Smooth muscle cell (in vitro differentiated cells): ENCODE results near the gene OR10G3. TPM values are rescaled to one million over a fixed set of nuclear protein-coding genes. Genes with fewer than 3 reads are reported as not detected.
"Not testable (repeated sequence)": the region's sequence is repeated elsewhere in the genome, so short reads cannot be mapped to it uniquely, and the experiment has no call there.

Experiments used
- DNase-seq: peaks from one replicate; lab custom pipeline; 2025; ENCODE audit not compliant: unreplicated experiment; lab: John Stamatoyannopoulos, UW
- H2AFZ ChIP-seq: fragments of 200-600 bp; sonication (generic); 2 replicates; pipeline ENCODE4 v1.6.0; 2016; ENCODE audit warnings: antibody characterized with exemption, low read depth, mild to moderate bottlenecking
- H3F3A ChIP-seq: fragments of 200-600 bp; sonication (generic); 2 replicates; pipeline ENCODE4 v1.6.0; 2017; ENCODE audit warnings: antibody characterized with exemption, low read depth
- H3K27ac ChIP-seq: fragments of 200-600 bp; sonication (generic); 2 replicates; pipeline ENCODE4 v1.5.1; 2016; ENCODE audit warnings: low read depth, mild to moderate bottlenecking
- H3K27me3 ChIP-seq: fragments of 200-600 bp; sonication (generic); 2 replicates; pipeline ENCODE4 v1.6.1; 2016; ENCODE audit warnings: low read depth, mild to moderate bottlenecking
- H3K36me3 ChIP-seq: fragments of 200-600 bp; sonication (generic); 2 replicates; pipeline ENCODE4 v1.5.1; 2016; ENCODE audit warnings: low read depth
- H3K4me1 ChIP-seq: fragments of 200-600 bp; sonication (generic); 2 replicates; pipeline ENCODE4 v1.5.1; 2016; ENCODE audit warnings: low read depth
- H3K4me2 ChIP-seq: fragments of 200-600 bp; sonication (generic); 2 replicates; pipeline ENCODE4 v1.6.0; 2016; ENCODE audit warnings: mild to moderate bottlenecking
- H3K4me3 ChIP-seq: fragments of 200-600 bp; sonication (generic); 2 replicates; pipeline ENCODE4 v1.5.1; 2016; ENCODE audit warnings: mild to moderate bottlenecking
- H3K79me2 ChIP-seq: fragments of 200-600 bp; sonication (generic); 2 replicates; pipeline ENCODE4 v1.6.0; 2016; ENCODE audit warnings: low read depth, mild to moderate bottlenecking
- H3K9ac ChIP-seq: fragments of 200-600 bp; sonication (generic); 2 replicates; pipeline ENCODE4 v1.6.0; 2016; ENCODE audit warnings: low read depth
- H3K9me3 ChIP-seq: fragments of 200-600 bp; sonication (generic); replicated peaks from 2 replicates; pipeline ENCODE4 v1.5.1; 2016; ENCODE audit warnings: low read depth
- H4K20me1 ChIP-seq: fragments of 200-600 bp; sonication (generic); 2 replicates; pipeline ENCODE4 v1.6.0; 2016; ENCODE audit warnings: low read depth
- WGBS: methylation state at CpG from one replicate; pipeline ENCODE4 v1.1.7; 2016; ENCODE audit warnings: low lambda C conversion rate; 5-methylcytosine and 5-hydroxymethylcytosine counted together
- polyA plus RNA-seq: library from polyadenylated mRNA; unstranded; fragments of >200 nt; fragmentation: Nextera tagmentation; extraction: Ambion mirVana; gene quantifications from 2 replicates; pipeline ENCODE4 v1.2.1, GENCODE V29; 2016
- total RNA-seq: library from RNA; depleted of rRNA; stranded (reverse); fragments of >200 nt; gene quantifications from 2 replicates; pipeline ENCODE4 v1.2.3, GENCODE V29; 2014
- TF ChIP-seq, protein P1 (sequence below): fragments of 200-600 bp; sonication (generic); IDR thresholded peaks from 2 replicates; pipeline ENCODE4 v1.5.1; 2017; ENCODE audit warnings: borderline replicate concordance, mild to moderate bottlenecking, antibody characterized with exemption; ENCODE audit not compliant: insufficient read depth, poor library complexity, severe bottlenecking

OR10G3 gene
- total and polyA plus RNA-seq, 2 experiments from 2014 or later, result not detected

DNA sequence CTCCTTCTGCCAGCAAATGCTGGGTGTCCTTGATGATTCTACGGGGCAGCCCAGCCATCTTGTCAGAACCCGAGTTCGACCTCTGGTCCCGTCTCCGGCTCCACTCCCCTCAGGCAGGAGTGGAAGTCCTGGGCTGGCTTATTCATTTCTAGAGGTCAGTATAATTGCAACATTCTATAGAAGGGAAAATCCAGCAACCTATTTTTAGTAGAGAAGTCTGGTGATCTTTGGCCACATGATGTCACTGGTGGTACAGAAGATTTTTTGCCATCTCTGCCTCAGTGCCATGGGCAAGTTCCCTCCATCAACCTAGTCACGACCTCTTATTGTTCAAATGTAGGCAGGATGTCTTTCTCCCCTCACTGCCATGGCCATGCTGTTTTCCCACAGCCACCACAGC is 32.4 kb upstream of the OR10G3 start:
- H3K36me3 ChIP-seq, result no peaks in the 10 kb centered on the region
- no peak overlapping the region for H3K27ac ChIP-seq
- H3F3A ChIP-seq, result no peaks in the 10 kb centered on the region
- no peak overlapping the region for H2AFZ ChIP-seq
- TF ChIP-seq, protein P1, sequence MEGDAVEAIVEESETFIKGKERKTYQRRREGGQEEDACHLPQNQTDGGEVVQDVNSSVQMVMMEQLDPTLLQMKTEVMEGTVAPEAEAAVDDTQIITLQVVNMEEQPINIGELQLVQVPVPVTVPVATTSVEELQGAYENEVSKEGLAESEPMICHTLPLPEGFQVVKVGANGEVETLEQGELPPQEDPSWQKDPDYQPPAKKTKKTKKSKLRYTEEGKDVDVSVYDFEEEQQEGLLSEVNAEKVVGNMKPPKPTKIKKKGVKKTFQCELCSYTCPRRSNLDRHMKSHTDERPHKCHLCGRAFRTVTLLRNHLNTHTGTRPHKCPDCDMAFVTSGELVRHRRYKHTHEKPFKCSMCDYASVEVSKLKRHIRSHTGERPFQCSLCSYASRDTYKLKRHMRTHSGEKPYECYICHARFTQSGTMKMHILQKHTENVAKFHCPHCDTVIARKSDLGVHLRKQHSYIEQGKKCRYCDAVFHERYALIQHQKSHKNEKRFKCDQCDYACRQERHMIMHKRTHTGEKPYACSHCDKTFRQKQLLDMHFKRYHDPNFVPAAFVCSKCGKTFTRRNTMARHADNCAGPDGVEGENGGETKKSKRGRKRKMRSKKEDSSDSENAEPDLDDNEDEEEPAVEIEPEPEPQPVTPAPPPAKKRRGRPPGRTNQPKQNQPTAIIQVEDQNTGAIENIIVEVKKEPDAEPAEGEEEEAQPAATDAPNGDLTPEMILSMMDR, result no peak
- 88% methylated on average over 6 of the region's 6 CpGs for WGBS
- no peaks in the 10 kb centered on the region for H4K20me1 ChIP-seq
- H3K4me3 ChIP-seq, result no peak overlapping the region
- no peak overlapping the region for H3K4me2 ChIP-seq
- H3K27me3 ChIP-seq, result no peaks in the 10 kb centered on the region
- H3K9ac ChIP-seq, result no peak overlapping the region
- H3K4me1 ChIP-seq, result no peaks in the 10 kb centered on the region
- no peak for DNase-seq
- H3K79me2 ChIP-seq, result no peaks in the 10 kb centered on the region
- no peaks in the 10 kb centered on the region for H3K9me3 ChIP-seq

DNA sequence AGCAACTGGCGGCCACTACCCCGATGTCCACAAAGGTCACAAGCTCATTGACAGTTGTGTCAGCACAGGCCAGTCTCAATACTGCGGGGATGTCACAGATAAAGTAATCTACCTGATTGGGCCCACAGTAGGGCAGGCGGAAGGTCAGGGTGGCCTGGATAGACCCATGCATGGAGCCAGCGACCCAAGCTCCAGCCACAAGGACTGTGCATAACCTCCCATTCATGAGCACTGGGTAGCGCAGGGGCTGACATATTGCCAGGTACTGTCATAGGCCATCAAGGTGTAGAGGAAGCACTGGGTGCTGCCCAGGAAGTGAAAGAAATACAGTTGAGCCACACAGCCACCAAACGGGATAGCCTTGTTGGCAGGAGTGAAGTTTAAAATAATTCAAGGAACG is 22.3 kb upstream of the OR10G3 start:
- H4K20me1 ChIP-seq, H3K9me3 ChIP-seq, H3K4me2 ChIP-seq, H3K27ac ChIP-seq, H3K4me3 ChIP-seq, H3K4me1 ChIP-seq, H3K9ac ChIP-seq, H3F3A ChIP-seq, DNase-seq, H3K36me3 ChIP-seq, H2AFZ ChIP-seq, H3K27me3 ChIP-seq, H3K79me2 ChIP-seq: not testable (repeated sequence)
- WGBS, result 98% methylated on average over 8 of the region's 8 CpGs

GRCh38 chr14:21589317-21589716 is 9.4 kb upstream of the OR10G3 start:
- Histone ChIP-seq H4K20me1 (no peaks in the 10 kb centered on the region), H3K4me1 (no peaks in the 10 kb centered on the region)
- 73% methylated on average over 4 of the region's 4 CpGs for WGBS

GRCh38 chr14:21575661-21576060 is 4.2 kb downstream of the OR10G3 start:
- Histone ChIP-seq H3K4me3 (no peak overlapping the region), H3K79me2 (no peaks in the 10 kb centered on the region), H3K27ac (no peak overlapping the region), H3K36me3 (no peaks in the 10 kb centered on the region), H3F3A (no peaks in the 10 kb centered on the region), H3K9me3 (no peaks in the 10 kb centered on the region), H3K9ac (no peak overlapping the region), H4K20me1 (no peaks in the 10 kb centered on the region), H3K4me2 (no peak overlapping the region), H2AFZ (no peak overlapping the region), H3K27me3 (no peaks in the 10 kb centered on the region), H3K4me1 (no peaks in the 10 kb centered on the region)
- TF ChIP-seq, protein P1, result no peak
- DNase-seq, result no peak
- 78% methylated on average over 6 of the region's 6 CpGs for WGBS

More at GRCh38 chr14:21589317-21589716, 9.4 kb upstream of the OR10G3 start:
- no peak for DNase-seq
- H3K27ac ChIP-seq, result no peak overlapping the region
- no peaks in the 10 kb centered on the region for H3K79me2 ChIP-seq
- H3K36me3 ChIP-seq, result no peaks in the 10 kb centered on the region
- peaks cover 3% of the 10 kb centered on the region for H3K9me3 ChIP-seq
- H2AFZ ChIP-seq, result no peak overlapping the region
- H3K4me2 ChIP-seq, result no peak overlapping the region
- H3K27me3 ChIP-seq, result no peaks in the 10 kb centered on the region
- no peaks in the 10 kb centered on the region for H3F3A ChIP-seq
- no peak overlapping the region for H3K9ac ChIP-seq
- TF ChIP-seq, protein P1, result no peak
- H3K4me3 ChIP-seq, result no peak overlapping the region
